ENCODE measurements around the gene RUFY3. TPM values are rescaled to one million over a fixed set of nuclear protein-coding genes. Genes with fewer than 3 reads are reported as not detected.

The RUFY3 gene
- total RNA-seq, 2 donors from 2014 or later: 75.1 to 91.2 TPM

DNA sequence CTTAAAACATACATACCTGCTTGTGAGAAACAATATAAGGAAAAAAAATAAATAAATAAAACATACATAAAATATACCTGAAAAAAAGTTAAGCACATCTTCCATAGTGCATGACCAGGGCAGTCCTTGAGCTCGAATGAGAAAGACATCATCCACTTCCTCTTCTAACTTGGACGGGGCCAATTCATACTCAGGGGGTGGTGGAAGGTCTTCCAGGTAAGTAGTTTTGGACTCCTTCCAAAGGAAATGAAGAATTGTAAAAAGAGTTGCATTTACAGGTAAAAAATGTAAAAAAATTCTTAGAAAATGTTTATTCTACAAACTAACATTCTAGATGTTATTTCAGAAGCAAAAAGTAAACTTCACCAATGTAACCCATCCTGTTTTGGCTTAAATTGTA is 114.3 kb downstream of the RUFY3 start:
- peaks cover 4% of the 10 kb centered on the region for H3K4me1 ChIP-seq (ENCODE audit: control insufficient read depth, insufficient read depth, low read length)
- no peaks in the 10 kb centered on the region for H3K27me3 Mint-ChIP-seq (ENCODE audit: insufficient read depth)
- H3K9ac ChIP-seq (ENCODE audit: extremely low read depth, low read length, poor library complexity, severe bottlenecking): no peak overlapping the region
- TF ChIP-seq, protein P1, sequence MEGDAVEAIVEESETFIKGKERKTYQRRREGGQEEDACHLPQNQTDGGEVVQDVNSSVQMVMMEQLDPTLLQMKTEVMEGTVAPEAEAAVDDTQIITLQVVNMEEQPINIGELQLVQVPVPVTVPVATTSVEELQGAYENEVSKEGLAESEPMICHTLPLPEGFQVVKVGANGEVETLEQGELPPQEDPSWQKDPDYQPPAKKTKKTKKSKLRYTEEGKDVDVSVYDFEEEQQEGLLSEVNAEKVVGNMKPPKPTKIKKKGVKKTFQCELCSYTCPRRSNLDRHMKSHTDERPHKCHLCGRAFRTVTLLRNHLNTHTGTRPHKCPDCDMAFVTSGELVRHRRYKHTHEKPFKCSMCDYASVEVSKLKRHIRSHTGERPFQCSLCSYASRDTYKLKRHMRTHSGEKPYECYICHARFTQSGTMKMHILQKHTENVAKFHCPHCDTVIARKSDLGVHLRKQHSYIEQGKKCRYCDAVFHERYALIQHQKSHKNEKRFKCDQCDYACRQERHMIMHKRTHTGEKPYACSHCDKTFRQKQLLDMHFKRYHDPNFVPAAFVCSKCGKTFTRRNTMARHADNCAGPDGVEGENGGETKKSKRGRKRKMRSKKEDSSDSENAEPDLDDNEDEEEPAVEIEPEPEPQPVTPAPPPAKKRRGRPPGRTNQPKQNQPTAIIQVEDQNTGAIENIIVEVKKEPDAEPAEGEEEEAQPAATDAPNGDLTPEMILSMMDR (conservative IDR thresholded peaks at IDR 0.05): no peak
- DNase-seq: no peak
- peaks cover 6% of the 10 kb centered on the region for H3K4me1 Mint-ChIP-seq
- WGBS, 2 experiments (ENCODE audit: insufficient coverage in 1 of 2, insufficient read length in 1 of 2): 96% methylated on average over 2 of the region's 2 CpGs; no CpG with 5 or more reads in 1 of the 2 experiments
- no peaks in the 10 kb centered on the region for H3K9me3 ChIP-seq (ENCODE audit: control insufficient read depth, low read length)
- H3K4me3 ChIP-seq (ENCODE audit: low read length): peak overlapping the region; percentile 92
- no peaks in the 10 kb centered on the region for H3K9me3 Mint-ChIP-seq
- H3K27ac ChIP-seq (ENCODE audit: low read depth, low read length): no peak overlapping the region
- H3K36me3 ChIP-seq (ENCODE audit: control insufficient read depth, insufficient read depth, low read length): peaks cover 56% of the 10 kb centered on the region
- no peaks in the 10 kb centered on the region for H3K27me3 ChIP-seq (ENCODE audit: control insufficient read depth, insufficient read depth, low read length, poor library complexity, severe bottlenecking)
- no peak overlapping the region for H3K4me3 Mint-ChIP-seq
- no peak overlapping the region for H3K27ac Mint-ChIP-seq
- peaks cover 49% of the 10 kb centered on the region for H3K36me3 Mint-ChIP-seq (ENCODE audit: low read depth)

DNA sequence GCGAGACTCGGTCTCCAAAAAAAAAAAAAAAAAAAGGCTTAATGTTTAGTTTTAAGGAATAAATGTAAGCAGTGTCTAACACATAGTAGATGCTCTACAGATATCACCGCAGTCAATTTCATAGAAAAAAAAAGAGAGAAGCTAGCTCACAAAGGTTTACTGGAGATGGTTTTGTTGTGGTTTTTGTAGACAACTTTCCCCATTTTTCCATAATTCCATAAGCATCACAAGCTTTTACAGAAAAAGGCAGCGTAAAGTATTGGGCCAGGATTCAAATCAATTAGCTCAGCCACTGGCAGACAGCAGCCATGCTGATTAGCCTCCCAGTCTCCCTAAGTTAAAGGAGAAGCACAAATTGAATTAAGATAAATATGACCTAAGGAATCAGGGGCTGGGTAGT is 116.4 kb downstream of the RUFY3 start:
- Mint-ChIP-seq H3K36me3 (ENCODE audit: low read depth) (peaks cover 31% of the 10 kb centered on the region), H3K4me1 (peaks cover 18% of the 10 kb centered on the region), H3K9me3 (no peaks in the 10 kb centered on the region), H3K27me3 (ENCODE audit: insufficient read depth) (no peaks in the 10 kb centered on the region), H3K27ac (peak overlapping the region; percentile 99), H3K4me3 (peak overlapping the region; percentile 98)
- Histone ChIP-seq H3K9ac (ENCODE audit: extremely low read depth, low read length, poor library complexity, severe bottlenecking) (peak overlapping the region; percentile 94), H3K27ac (ENCODE audit: low read depth, low read length) (peak overlapping the region; percentile 86), H3K9me3 (ENCODE audit: control insufficient read depth, low read length) (no peaks in the 10 kb centered on the region), H3K4me1 (ENCODE audit: control insufficient read depth, insufficient read depth, low read length) (peaks cover 4% of the 10 kb centered on the region), H3K36me3 (ENCODE audit: control insufficient read depth, insufficient read depth, low read length) (peaks cover 34% of the 10 kb centered on the region), H3K4me3 (ENCODE audit: low read length) (peak overlapping the region; percentile 92), H3K27me3 (ENCODE audit: control insufficient read depth, insufficient read depth, low read length, poor library complexity, severe bottlenecking) (no peaks in the 10 kb centered on the region)
- no peak for DNase-seq
- TF ChIP-seq, protein P1 (conservative IDR thresholded peaks at IDR 0.05): no peak
- WGBS, 2 experiments (ENCODE audit: insufficient coverage in 1 of 2, insufficient read length in 1 of 2): 22% methylated on average over 1 of the region's 4 CpGs; no CpG with 5 or more reads in 1 of the 2 experiments

DNA sequence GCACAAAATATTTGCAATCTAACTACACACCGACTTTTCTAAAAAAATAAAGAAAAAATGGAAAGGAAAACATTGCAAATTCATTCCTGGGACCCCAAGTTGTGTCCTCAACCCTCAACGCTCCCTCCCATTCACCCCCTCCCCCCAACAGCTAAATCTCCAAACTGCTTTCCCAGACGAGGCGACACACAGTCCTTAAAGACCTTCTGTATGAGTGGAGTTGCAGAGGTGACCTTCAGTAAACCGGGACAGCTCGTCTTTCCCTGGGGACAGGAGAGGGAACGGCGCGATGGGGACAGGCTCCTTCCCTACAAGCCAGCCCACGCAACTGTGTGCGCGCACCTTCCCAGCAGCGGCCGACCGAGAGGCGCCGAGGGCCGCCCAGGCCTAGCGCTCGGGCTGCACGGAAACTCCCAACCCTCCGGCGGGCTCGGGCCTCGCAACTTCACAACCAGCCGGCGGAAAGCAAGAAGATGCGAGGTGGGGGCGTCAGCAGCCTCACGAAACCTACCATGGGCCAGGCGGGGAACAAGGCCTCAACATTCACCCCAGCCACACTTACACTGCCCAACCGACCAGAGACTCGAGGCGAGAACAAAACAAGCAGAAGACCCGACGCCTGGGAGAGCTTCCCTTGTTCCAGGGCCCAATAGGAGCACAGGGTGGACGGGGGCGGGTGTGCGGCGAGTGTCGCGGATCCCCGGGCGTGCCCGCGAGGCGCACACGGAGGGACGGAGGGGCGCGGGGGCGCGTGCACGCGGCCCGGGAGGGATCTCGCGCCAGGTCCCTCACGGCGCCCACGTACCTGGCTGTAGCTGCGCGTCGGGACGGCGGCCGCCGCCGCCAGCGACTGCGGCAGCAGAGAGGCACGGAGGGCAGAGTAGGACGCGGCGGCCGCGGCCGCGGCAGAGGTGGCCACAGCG is 117.2 kb downstream of the RUFY3 start:
- H3K36me3 Mint-ChIP-seq (ENCODE audit: low read depth): peaks cover 25% of the 10 kb centered on the region
- 0% methylated on average over 14 to 80 of the region's 80 CpGs for WGBS, 2 experiments (ENCODE audit: insufficient coverage in 1 of 2, insufficient read length in 1 of 2)
- TF ChIP-seq, protein P1 (conservative IDR thresholded peaks at IDR 0.05): no peak

More for the DNA sequence above, 117.2 kb downstream of the RUFY3 start:
- no peaks in the 10 kb centered on the region for H3K27me3 Mint-ChIP-seq (ENCODE audit: insufficient read depth)
- Histone ChIP-seq H3K36me3 (ENCODE audit: control insufficient read depth, insufficient read depth, low read length) (peaks cover 27% of the 10 kb centered on the region), H3K9me3 (ENCODE audit: control insufficient read depth, low read length) (no peaks in the 10 kb centered on the region), H3K27ac (ENCODE audit: low read depth, low read length) (peak overlapping the region; percentile 86), H3K4me1 (ENCODE audit: control insufficient read depth, insufficient read depth, low read length) (peaks cover 4% of the 10 kb centered on the region), H3K4me3 (ENCODE audit: low read length) (peak overlapping the region; percentile 92), H3K27me3 (ENCODE audit: control insufficient read depth, insufficient read depth, low read length, poor library complexity, severe bottlenecking) (no peaks in the 10 kb centered on the region), H3K9ac (ENCODE audit: extremely low read depth, low read length, poor library complexity, severe bottlenecking) (peak overlapping the region; percentile 94)
- peak overlapping the region; percentile 98 for H3K4me3 Mint-ChIP-seq
- H3K9me3 Mint-ChIP-seq: no peaks in the 10 kb centered on the region
- H3K4me1 Mint-ChIP-seq: peaks cover 18% of the 10 kb centered on the region
- peak; percentile 79 for DNase-seq
- peak overlapping the region; percentile 99 for H3K27ac Mint-ChIP-seq
